ENCODE results near the gene PRR20G. TPM values are rescaled to one million over a fixed set of nuclear protein-coding genes. Genes with fewer than 3 reads are reported as not detected.
"Not testable (repeated sequence)": the region's sequence is repeated elsewhere in the genome, so short reads cannot be mapped to it uniquely, and the experiment has no call there.

Gene PRR20G
- total RNA-seq, 1 donor from 2014 or later: not detected

GRCh38 chr3:127299276-127299675, 11.4 kb upstream of the PRR20G start:
- DNase-seq (ENCODE audit: low read depth in 2 of 2): no peak

- no peak for DNase-seq (ENCODE audit: low read depth in 2 of 2)
These were observed 9.1 kb upstream of the PRR20G start for GRCh38 chr3:127296959-127297358.

- no peak for DNase-seq (ENCODE audit: low read depth in 2 of 2)
These were observed 8.3 kb upstream of the PRR20G start for GRCh38 chr3:127296166-127296565.

DNA sequence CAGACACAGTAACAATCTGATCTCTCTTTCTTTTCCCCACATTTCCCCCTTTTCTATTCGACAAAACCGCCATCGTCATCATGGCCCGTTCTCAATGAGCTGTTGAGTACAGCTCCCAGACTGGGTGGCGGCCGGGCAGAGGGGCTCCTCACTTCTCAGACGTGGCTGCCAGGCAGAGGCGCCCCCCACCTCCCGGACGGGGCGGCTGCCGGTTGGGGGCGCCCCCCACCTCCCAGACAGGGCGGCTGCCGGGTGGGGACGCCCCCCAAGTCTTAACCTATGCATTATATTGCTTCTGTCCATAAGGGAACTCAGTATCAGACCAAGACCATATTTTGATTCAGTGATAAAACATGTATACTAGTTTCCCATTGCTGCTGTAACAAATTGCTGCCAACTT, 5.8 kb upstream of the PRR20G start:
- DNase-seq (ENCODE audit: low read depth in 2 of 2): not testable (repeated sequence)

- DNase-seq (ENCODE audit: low read depth in 2 of 2): no peak
These were observed 3.8 kb upstream of the PRR20G start for GRCh38 chr3:127291611-127292010.

GRCh38 chr3:127291114-127291513, 3.3 kb upstream of the PRR20G start:
- DNase-seq (ENCODE audit: low read depth in 2 of 2): no peak

GRCh38 chr3:127289706-127290575, 2.1 kb upstream of the PRR20G start:
- no peak for DNase-seq (ENCODE audit: low read depth in 2 of 2)

- DNase-seq (ENCODE audit: low read depth in 2 of 2): no peak
These were observed 1.3 kb upstream of the PRR20G start for GRCh38 chr3:127288921-127289705.

- DNase-seq (ENCODE audit: low read depth in 2 of 2): no peak
These were observed 497 bp upstream of the PRR20G start for GRCh38 chr3:127288343-127288742.

- no peak for DNase-seq (ENCODE audit: low read depth in 2 of 2)
These were observed 1.2 kb downstream of the PRR20G start for GRCh38 chr3:127286571-127287140.

DNA sequence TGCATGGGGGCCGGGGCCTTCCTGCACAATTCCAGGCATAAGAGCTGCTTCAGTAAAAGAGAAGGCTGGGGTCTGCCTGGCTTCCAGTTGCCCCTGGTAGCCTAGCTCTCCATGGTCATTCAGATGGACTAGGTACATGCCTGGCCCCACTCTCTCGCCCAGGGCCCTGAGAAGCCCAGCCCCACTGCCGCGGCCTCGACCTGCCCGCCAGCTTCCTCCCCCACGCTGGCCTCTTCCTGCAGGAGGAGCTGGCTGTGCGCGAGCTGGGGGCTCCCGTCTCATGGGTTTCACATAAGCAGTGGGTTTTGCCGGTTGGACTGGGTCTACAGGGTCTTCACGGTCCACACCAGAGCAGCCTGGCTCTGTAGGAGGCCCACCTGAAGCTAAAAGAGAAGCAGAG, 3.6 kb downstream of the PRR20G start:
- DNase-seq (ENCODE audit: low read depth in 2 of 2): no peak

DNA sequence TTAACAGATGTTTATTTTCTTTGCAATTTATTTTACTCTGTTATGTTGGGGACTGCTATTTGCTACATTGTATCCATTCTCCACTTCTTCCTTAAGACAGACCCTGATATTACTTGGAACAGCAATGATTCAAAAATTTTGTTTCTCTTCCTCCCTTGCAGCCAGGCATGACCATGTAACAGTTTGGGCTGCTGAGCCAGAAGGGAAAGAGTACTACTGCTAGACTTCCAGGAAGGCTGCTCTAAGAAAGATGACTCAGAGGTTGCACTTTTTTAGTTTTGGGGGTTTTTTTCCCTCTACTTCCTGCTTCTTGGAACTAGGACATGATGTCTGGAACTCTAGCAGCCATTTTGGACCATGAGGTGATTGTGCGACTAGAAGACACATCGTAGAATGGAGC, 10.3 kb downstream of the PRR20G start:
- no peak for DNase-seq (ENCODE audit: low read depth in 2 of 2)

DNA sequence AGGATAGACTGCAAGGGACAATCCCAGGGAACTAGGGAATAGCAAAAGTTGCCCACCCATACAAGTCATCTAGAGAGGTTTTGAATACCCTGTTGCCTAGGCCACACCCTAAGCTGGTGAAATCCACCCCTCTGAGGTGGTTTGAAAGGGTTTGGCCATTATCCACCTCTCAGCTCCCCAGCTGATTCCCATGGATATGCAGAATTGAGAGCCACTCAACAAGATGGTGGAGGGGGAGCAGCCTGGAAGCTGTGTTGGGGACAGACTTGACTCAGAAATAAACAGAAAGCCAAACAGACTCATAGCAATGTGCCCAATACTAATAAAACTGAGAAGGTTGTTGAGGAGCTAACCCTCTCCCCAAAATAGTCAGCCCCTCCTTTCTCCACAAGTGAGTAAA, 10.9 kb downstream of the PRR20G start:
- no peak for DNase-seq (ENCODE audit: low read depth in 2 of 2)

DNA sequence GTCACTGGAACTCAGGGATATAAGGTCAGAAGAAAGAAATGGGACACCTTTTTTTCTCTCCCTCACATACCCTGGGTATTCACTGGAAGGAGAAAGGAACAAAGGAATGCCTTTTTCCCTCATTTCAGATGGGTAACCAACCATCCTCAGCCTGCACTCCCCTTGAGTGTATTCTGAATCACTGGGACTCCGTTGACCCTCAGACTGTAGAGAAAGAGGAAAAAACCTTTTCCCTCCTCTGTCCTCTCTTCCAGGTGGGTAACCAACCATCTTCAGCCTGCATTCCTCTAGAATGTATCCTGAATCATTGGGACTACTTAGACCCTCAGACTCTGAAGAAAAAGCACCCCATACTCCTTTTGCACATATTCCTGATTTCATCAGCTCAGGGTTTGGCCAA, 11.4 kb downstream of the PRR20G start:
- no peak for DNase-seq (ENCODE audit: low read depth in 2 of 2)

DNA sequence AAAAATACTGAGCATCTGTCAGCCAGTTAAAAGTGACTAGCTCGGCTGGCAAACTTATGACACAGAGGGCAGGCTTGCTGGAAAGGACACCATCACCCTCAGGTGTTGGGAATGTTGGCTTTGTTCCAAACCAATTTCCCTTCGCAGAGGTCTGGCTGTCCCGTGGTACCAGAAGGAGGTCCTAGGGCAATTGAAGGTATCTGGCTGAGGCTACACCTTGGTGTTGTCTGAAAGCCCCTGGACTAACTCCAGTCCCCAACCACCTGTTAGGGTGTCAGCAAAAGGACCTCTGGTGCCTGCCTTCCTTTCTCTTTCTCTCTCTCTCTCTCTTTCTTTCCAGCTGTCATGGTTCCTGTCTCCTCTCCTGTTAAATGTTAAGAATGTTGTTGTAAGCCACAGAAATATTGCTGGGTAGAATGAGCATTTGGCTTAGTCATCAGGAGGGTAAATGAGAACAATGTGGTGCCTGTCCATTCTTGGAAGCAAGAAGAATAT, 12.5 kb downstream of the PRR20G start:
- no peak for DNase-seq (ENCODE audit: low read depth in 2 of 2)

- no peak for DNase-seq (ENCODE audit: low read depth in 2 of 2)
These were observed 13.6 kb downstream of the PRR20G start for GRCh38 chr3:127274200-127274760.

DNA sequence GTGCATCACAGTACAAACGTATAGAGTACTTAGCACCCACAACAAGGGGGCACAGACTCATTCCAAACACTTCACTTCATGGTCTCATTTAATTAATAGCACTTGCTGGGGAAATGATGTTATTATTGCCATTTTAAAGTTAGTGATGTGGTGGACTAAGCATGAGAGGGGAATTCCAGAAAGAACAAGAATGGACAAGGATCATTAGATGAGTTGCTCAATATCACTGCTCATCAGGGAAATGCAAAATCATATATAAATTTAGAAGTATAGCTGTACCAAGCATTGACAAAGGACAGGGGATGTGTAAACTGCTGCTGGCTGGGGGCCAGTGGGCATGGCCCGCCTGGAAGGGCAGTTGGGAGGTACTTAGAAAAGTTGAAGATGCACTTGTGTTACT, 14.6 kb downstream of the PRR20G start:
- DNase-seq (ENCODE audit: low read depth in 2 of 2): no peak

GRCh38 chr3:127266186-127266585, 21.7 kb downstream of the PRR20G start:
- no peak for DNase-seq (ENCODE audit: low read depth in 2 of 2)

DNA sequence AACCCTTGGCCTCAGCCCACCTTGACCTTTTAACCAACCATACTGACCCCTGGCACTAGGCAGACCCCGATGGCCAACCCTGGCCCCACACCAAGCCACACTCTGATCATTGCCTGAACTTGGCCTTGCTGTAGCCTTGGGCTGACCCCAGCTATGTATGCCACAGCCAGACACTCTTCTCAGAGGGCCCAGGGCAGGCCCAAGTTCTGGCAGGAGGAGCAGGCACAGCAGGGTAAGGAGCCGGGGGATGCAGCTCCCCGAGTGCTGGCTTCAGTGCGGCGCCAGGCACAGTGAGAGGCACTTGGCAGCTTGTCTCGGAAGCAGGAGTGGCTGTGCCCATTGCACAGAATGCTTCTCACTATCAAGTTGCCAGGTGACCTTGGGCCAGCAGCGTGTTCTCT, 22.3 kb downstream of the PRR20G start:
- no peak for DNase-seq (ENCODE audit: low read depth in 2 of 2)

- no peak for DNase-seq (ENCODE audit: low read depth in 2 of 2)
These were observed 22.9 kb downstream of the PRR20G start for GRCh38 chr3:127264794-127265514.

- no peak for DNase-seq (ENCODE audit: low read depth in 2 of 2)
These were observed 23.6 kb downstream of the PRR20G start for GRCh38 chr3:127264292-127264691.
